Panc1 (cell line): ENCODE measurements around the gene DBNDD2. TPM values are rescaled to one million over a fixed set of nuclear protein-coding genes. Genes with fewer than 3 reads are reported as not detected.

Source experiments
- ATAC-seq: fragments of 200-7000 bp; cut with Tn5 transposase; 2 replicates; pipeline ENCODE4 v1.9.1; 2020; ENCODE audit warnings: mild to moderate bottlenecking, moderate library complexity
- BruUV-seq: library from RNA; stranded (reverse); fragments of 400-500 nt; replicated peaks from 2 replicates; lab custom pipeline; 2021; lab: Mats Ljungman, UMichigan
- CTCF ChIA-PET: fragments of 300-600 bp; sonication (Branson Sonifier 250); formaldehyde crosslinking; loops from one replicate; lab custom pipeline; 2022; ENCODE audit warnings: antibody characterized with exemption; lab: Charles Lee
- POLR2A ChIA-PET: fragments of 300-600 bp; sonication (Branson Sonifier 250); formaldehyde crosslinking; loops from one replicate; lab custom pipeline; 2022; ENCODE audit warnings: antibody characterized with exemption; lab: Charles Lee
- DNase-seq: peaks from one replicate; pipeline ENCODE4 v3.0.0-alpha.2; 2010; ENCODE audit warnings: low read depth, low spot score
- H3K27ac ChIP-seq: 2 replicates; pipeline ENCODE4 v1.5.1; 2011; ENCODE audit warnings: mild to moderate bottlenecking, low read length, inconsistent platforms
- H3K27me3 ChIP-seq: fragments of 200-500 bp; sonication (Bioruptor generic); 2 replicates; pipeline ENCODE4 v1.6.0; 2014; ENCODE audit warnings: low read length, inconsistent platforms; ENCODE audit not compliant: control insufficient read depth, insufficient read depth
- H3K36me3 ChIP-seq: fragments of 200-500 bp; sonication (Bioruptor generic); 2 replicates; pipeline ENCODE4 v1.5.1; 2014; ENCODE audit warnings: inconsistent platforms, mild to moderate bottlenecking, low read length, moderate library complexity; ENCODE audit not compliant: control insufficient read depth, insufficient read depth
- H3K4me1 ChIP-seq: 2 replicates; pipeline ENCODE4 v1.5.1; 2011; ENCODE audit warnings: inconsistent platforms, mild to moderate bottlenecking, low read length, moderate library complexity; ENCODE audit not compliant: control insufficient read depth, insufficient read depth
- H3K4me3 ChIP-seq, 2 experiments: 2 replicates each; pipeline ENCODE4 v1.5.1; 2011 to 2012; ENCODE audit warnings: low read depth in 2 of 2, low read length in 2 of 2, mild to moderate bottlenecking in 2 of 2, inconsistent platforms in 1 of 2, moderate library complexity in 1 of 2
- H3K9me3 ChIP-seq: fragments of 200-500 bp; sonication (Bioruptor generic); 2 replicates; pipeline ENCODE4 v1.5.1; 2014; ENCODE audit warnings: low read depth, mild to moderate bottlenecking, inconsistent platforms, low read length, moderate library complexity; ENCODE audit not compliant: control insufficient read depth, insufficient read depth
- CTCF ChIP-seq: fragments of 450-650 bp; IDR thresholded peaks from 2 replicates; pipeline ENCODE4 v1.5.1; 2017; ENCODE audit warnings: mild to moderate bottlenecking
- POLR2AphosphoS5 ChIP-seq: IDR thresholded peaks from 2 replicates; pipeline ENCODE4 v1.6.1; 2012; ENCODE audit warnings: mild to moderate bottlenecking, low read depth, low read length, moderate library complexity
- SIN3A ChIP-seq: IDR thresholded peaks from 2 replicates; pipeline ENCODE4 v1.6.1; 2012; ENCODE audit warnings: low read depth, mild to moderate bottlenecking, low read length, moderate library complexity, borderline replicate concordance; ENCODE audit not compliant: insufficient read depth
- TCF7L2 ChIP-seq: IDR thresholded peaks from 2 replicates; pipeline ENCODE4 v1.6.1; 2011; ENCODE audit warnings: mild to moderate bottlenecking, low read depth, low read length, inconsistent platforms
- in situ Hi-C: cut with HindIII; loops from 2 replicates; pipeline ENCODE4 v1.10.0; 2016; ENCODE audit warnings: low sequenced_read_pairs, low pct_unique_long_range_greater_than_20kb
- intact Hi-C: fragments of 100-400 bp; cut with micrococcal nuclease; formaldehyde crosslinking; loops from one replicate; pipeline ENCODE4 v1.10.0; 2022; ENCODE audit not compliant: unreplicated experiment
- total RNA-seq: library from RNA; stranded (reverse); gene quantifications from one replicate; pipeline ENCODE4 v1.2.1, GENCODE V29; 2021; ENCODE audit not compliant: unreplicated experiment
- TF ChIP-seq, protein P1 (sequence below), 2 experiments: IDR thresholded peaks; 2 replicates each; pipeline ENCODE4 v1.6.1; 2011 to 2012; ENCODE audit warnings: low read depth in 2 of 2, control low read depth in 1 of 2, low read length in 1 of 2, mild to moderate bottlenecking in 1 of 2, moderate library complexity in 1 of 2; ENCODE audit not compliant: insufficient read depth in 1 of 2

The DBNDD2 gene
- total RNA-seq, 1 experiment from 2014 or later = 55.4 TPM

DNA sequence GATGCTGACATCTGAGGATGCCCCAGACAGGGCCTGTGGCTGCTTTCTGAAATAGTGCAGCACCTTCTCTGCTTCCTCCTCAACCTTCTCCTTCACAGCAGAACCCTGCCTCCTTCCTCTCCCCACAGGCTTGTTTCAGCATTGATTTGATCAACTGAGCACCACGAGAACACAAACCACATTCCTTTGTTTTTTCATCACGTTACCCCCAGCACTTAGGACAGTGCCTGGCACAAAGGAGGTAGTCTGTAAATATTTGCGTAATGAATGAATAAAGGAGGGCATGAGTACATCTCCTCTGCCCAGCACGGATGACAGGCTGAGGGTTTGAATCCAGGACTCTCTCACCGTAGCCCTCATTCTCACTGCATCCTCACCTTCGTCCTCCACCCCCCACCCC, 40.2 kb downstream of the DBNDD2 start:
- no peak for DNase-seq

GRCh38 chr20:45449528-45449927, 41.4 kb downstream of the DBNDD2 start:
- ChIA-PET POLR2A (no interaction called here), CTCF (interaction anchor here (1.5 to 1.7 kb wide), 3 partner anchors 12 to 87 kb away, joined by 4 to 9 read pairs (median 7); partner anchors contain the start of gene SYS1)
- H3K27ac ChIP-seq = no peak overlapping the region
- intact Hi-C loops = no loop called here
- H3K4me1 ChIP-seq = no peaks in the 10 kb centered on the region
- in situ Hi-C loops = no loop called here
- H3K36me3 ChIP-seq = no peaks in the 10 kb centered on the region
- peaks cover 9% of the 10 kb centered on the region; the same call in 1 of the 2 replicates for H3K27me3 ChIP-seq
- DNase-seq (no peak), ATAC-seq (no peak)
- no TSS peak for BruUV-seq
- no peak for TF ChIP-seq TCF7L2
- no peak for TF ChIP-seq POLR2AphosphoS5
- no peak for TF ChIP-seq CTCF
- TF ChIP-seq SIN3A = no peak
- TF ChIP-seq, protein P1, sequence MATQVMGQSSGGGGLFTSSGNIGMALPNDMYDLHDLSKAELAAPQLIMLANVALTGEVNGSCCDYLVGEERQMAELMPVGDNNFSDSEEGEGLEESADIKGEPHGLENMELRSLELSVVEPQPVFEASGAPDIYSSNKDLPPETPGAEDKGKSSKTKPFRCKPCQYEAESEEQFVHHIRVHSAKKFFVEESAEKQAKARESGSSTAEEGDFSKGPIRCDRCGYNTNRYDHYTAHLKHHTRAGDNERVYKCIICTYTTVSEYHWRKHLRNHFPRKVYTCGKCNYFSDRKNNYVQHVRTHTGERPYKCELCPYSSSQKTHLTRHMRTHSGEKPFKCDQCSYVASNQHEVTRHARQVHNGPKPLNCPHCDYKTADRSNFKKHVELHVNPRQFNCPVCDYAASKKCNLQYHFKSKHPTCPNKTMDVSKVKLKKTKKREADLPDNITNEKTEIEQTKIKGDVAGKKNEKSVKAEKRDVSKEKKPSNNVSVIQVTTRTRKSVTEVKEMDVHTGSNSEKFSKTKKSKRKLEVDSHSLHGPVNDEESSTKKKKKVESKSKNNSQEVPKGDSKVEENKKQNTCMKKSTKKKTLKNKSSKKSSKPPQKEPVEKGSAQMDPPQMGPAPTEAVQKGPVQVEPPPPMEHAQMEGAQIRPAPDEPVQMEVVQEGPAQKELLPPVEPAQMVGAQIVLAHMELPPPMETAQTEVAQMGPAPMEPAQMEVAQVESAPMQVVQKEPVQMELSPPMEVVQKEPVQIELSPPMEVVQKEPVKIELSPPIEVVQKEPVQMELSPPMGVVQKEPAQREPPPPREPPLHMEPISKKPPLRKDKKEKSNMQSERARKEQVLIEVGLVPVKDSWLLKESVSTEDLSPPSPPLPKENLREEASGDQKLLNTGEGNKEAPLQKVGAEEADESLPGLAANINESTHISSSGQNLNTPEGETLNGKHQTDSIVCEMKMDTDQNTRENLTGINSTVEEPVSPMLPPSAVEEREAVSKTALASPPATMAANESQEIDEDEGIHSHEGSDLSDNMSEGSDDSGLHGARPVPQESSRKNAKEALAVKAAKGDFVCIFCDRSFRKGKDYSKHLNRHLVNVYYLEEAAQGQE (IDR thresholded peaks at IDR 0.05; ENCODE audit: insufficient read depth in 1 of 2, low read depth in 2 of 2, low read length in 1 of 2) = no peak
- H3K4me3 ChIP-seq = no peak overlapping the region
- no peaks in the 10 kb centered on the region for H3K9me3 ChIP-seq

More for the DNA sequence above, 40.2 kb downstream of the DBNDD2 start:
- in situ Hi-C loops = no loop called here
- no peaks in the 10 kb centered on the region for H3K9me3 ChIP-seq
- no TSS peak for BruUV-seq
- CTCF ChIA-PET = no interaction called here
- H3K4me3 ChIP-seq = no peak overlapping the region
- no peak for TF ChIP-seq POLR2AphosphoS5
- TF ChIP-seq, protein P1 (IDR thresholded peaks at IDR 0.05; ENCODE audit: insufficient read depth in 1 of 2, low read depth in 2 of 2, low read length in 1 of 2) = no peak
- no peak for TF ChIP-seq CTCF
- TF ChIP-seq TCF7L2 = no peak
- TF ChIP-seq SIN3A = no peak
- POLR2A ChIA-PET = interaction anchor here (0.7 kb wide), 1 partner anchor 13 kb away, joined by 9 read pairs; no protein-coding TSS in a partner anchor
- no peaks in the 10 kb centered on the region for H3K36me3 ChIP-seq
- H3K4me1 ChIP-seq = no peaks in the 10 kb centered on the region
- no peak for ATAC-seq
- no peak overlapping the region for H3K27ac ChIP-seq
- intact Hi-C loops = no loop called here
- peaks cover 9% of the 10 kb centered on the region; the same call in 1 of the 2 replicates for H3K27me3 ChIP-seq
